Left lung (tissue), 10 donors: ENCODE results near the gene FBXO34. TPM values are rescaled to one million over a fixed set of nuclear protein-coding genes. Genes with fewer than 3 reads are reported as not detected.
"Not testable (repeated sequence)": the region's sequence is repeated elsewhere in the genome, so short reads cannot be mapped to it uniquely, and the experiment has no call there.

ENCODE experiments used
- ATAC-seq: fragments of 200-7000 bp; cut with Tn5 transposase; one replicate; pipeline ENCODE4 v1.9.1; 2020; ENCODE audit warnings: moderate library complexity
- DNase-seq, 4 donors: peaks; one replicate each; pipeline ENCODE4 v3.0.0-alpha.2; 2013 to 2020
- H3K27ac ChIP-seq, 2 donors: fragments of 200-600 bp; sonication (generic) in 1 of 2; one replicate each; pipeline versions ENCODE4 v1.5.0 to v1.8.0; 2020 to 2021
- H3K27me3 ChIP-seq, 2 donors: fragments of 200-600 bp; sonication (generic) in 1 of 2; one replicate each; pipeline versions ENCODE4 v1.5.0 to v1.8.0; 2020 to 2021
- H3K36me3 ChIP-seq, 2 donors: fragments of 200-600 bp; sonication (generic) in 1 of 2; one replicate each; pipeline versions ENCODE4 v1.5.0 to v1.8.0; 2020 to 2021
- H3K4me1 ChIP-seq, 2 donors: fragments of 200-600 bp; one replicate each; pipeline ENCODE4 v1.8.0; 2021
- H3K4me3 ChIP-seq, 2 donors: fragments of 200-600 bp; sonication (generic) in 1 of 2; one replicate each; pipeline versions ENCODE4 v1.5.0 to v1.8.0; 2020 to 2021; ENCODE audit warnings: mild to moderate bottlenecking in 1 of 2
- H3K9me3 ChIP-seq, 2 donors: fragments of 200-600 bp; sonication (generic) in 1 of 2; one replicate each; pipeline versions ENCODE4 v1.5.0 to v1.8.0; 2020 to 2021
- intact Hi-C, 2 donors: fragments of 100-400 bp; cut with DNase I; formaldehyde crosslinking; loops; one replicate each; pipeline versions ENCODE4 v1.11.2 to v1.14.2; 2022
- polyA plus RNA-seq, 6 donors: library from polyadenylated mRNA; unstranded; fragments of 120-200 nt; gene quantifications; one replicate each; pipeline ENCODE4 v1.2.1, GENCODE V29; 2013; ENCODE audit not compliant: insufficient read length in 6 of 6
- total RNA-seq, 2 donors: library from RNA; stranded (reverse); fragmentation: NEBNext Ultra II Directional; extraction: Animal tissue kit (Norgen Biotek cat#: 25700); gene quantifications; one replicate each; pipeline ENCODE4 v1.2.1, GENCODE V29; 2021
- TF ChIP-seq, protein P1 (sequence below), 2 donors: fragments of 200-600 bp; sonication (generic) in 1 of 2; IDR thresholded peaks; one replicate each; pipeline versions ENCODE4 v1.5.0 to v1.8.0; 2021; ENCODE audit warnings: antibody characterized with exemption in 2 of 2
- donor health status: DM: no; HTN: yes; CAD: no.
- donor health status: DM: no; HTN: no; CAD: no.

FBXO34 gene
- total and polyA plus RNA-seq, 8 donors, result 24.4 to 43.9 (median 33.5) TPM

DNA sequence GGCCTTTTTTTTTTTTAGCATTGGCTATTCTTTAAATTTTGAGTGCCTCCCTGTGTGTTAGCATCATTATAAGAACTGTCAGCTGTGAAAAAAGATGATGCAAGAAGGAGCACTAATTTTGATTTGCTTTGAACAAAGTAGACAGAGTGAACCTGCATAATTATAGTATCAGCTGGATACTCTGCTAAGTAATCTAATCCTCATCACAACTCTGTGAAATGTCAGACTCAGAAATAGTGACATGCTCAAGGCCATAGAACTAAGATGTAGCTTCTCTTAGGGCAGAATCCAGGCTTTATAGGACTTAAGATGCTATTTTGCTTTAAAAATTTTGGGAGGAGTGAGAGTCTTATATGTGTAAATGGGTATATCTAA, 31.9 kb downstream of the FBXO34 start:
- intact Hi-C loops, result no loop called here
- Histone ChIP-seq H3K4me3 (no peak overlapping the region), H3K27ac (peak overlapping the region in 1 of 2 donors; percentile 74), H3K27me3 (no peaks in the 10 kb centered on the region), H3K4me1 (peaks cover 8 to 88% of the 10 kb centered on the region in 2 donors), H3K9me3 (no peaks in the 10 kb centered on the region), H3K36me3 (peaks cover 0 to 5% of the 10 kb centered on the region in 2 donors)
- TF ChIP-seq, protein P1, sequence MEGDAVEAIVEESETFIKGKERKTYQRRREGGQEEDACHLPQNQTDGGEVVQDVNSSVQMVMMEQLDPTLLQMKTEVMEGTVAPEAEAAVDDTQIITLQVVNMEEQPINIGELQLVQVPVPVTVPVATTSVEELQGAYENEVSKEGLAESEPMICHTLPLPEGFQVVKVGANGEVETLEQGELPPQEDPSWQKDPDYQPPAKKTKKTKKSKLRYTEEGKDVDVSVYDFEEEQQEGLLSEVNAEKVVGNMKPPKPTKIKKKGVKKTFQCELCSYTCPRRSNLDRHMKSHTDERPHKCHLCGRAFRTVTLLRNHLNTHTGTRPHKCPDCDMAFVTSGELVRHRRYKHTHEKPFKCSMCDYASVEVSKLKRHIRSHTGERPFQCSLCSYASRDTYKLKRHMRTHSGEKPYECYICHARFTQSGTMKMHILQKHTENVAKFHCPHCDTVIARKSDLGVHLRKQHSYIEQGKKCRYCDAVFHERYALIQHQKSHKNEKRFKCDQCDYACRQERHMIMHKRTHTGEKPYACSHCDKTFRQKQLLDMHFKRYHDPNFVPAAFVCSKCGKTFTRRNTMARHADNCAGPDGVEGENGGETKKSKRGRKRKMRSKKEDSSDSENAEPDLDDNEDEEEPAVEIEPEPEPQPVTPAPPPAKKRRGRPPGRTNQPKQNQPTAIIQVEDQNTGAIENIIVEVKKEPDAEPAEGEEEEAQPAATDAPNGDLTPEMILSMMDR (IDR thresholded peaks at IDR 0.05), result no peak
- no peak for DNase-seq
- ATAC-seq, result no peak

DNA sequence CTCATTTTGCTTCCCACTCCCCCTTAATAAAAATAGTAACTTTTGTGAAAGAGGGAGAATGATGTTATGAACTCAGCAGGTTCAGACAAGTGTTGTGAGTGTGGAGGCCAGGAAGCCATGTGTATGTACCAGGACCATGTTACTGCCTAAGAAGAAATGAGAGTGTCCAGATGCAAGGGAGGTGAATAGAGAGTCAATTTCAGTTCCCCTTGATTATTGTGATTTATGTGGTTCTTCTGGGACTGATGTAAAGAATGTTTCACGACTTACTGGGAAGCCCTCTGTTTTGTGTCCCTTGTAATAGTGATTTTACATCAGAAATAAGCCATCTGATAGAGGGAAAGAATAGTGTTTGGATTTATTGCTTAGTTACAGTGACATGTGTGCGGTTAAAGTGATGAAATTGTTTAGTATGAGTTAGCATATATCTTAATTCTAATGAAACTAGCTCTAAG, 32.5 kb downstream of the FBXO34 start:
- peak overlapping the region; percentile 16 to 74 for H3K27ac ChIP-seq
- ATAC-seq (no peak), DNase-seq (no peak)
- no peaks in the 10 kb centered on the region for H3K27me3 ChIP-seq
- peaks cover 0 to 3% of the 10 kb centered on the region in 2 donors for H3K36me3 ChIP-seq
- H3K4me1 ChIP-seq, result peaks cover 8 to 83% of the 10 kb centered on the region in 2 donors
- intact Hi-C loops, result no loop called here
- H3K9me3 ChIP-seq, result no peaks in the 10 kb centered on the region
- TF ChIP-seq, protein P1 (IDR thresholded peaks at IDR 0.05), result no peak
- no peak overlapping the region for H3K4me3 ChIP-seq

DNA sequence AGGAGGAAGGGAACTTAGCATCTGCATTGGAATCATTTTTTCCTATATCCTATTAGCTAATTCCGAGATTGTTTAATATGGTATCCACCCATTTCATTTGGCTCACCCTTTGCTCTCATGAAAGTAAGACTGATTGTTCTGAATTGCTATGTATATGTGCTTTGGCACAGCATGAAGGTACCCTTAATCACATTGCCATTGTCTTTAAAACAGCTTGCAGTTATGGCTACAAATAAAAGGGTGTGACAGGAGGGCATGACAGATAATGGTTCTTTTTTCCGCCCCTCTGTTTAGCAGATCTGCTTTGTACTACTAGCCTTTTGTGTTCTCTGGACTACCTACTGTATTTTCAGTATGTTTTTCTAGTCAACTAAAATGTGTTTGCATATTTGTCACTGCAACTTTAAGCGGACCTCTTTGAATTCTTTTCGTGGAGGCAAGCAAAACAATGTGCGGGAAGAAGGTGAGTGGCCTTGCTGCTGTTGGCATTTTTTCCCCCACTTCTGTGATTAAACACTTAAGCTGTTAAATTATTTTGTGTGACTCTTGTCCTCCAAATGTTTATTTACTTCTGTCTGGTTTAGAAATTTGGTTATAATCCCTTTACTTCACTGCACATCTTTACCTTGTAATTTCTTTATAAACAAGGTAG, 35.8 kb downstream of the FBXO34 start:
- DNase-seq, result no peak
- TF ChIP-seq, protein P1 (IDR thresholded peaks at IDR 0.05), result no peak

DNA sequence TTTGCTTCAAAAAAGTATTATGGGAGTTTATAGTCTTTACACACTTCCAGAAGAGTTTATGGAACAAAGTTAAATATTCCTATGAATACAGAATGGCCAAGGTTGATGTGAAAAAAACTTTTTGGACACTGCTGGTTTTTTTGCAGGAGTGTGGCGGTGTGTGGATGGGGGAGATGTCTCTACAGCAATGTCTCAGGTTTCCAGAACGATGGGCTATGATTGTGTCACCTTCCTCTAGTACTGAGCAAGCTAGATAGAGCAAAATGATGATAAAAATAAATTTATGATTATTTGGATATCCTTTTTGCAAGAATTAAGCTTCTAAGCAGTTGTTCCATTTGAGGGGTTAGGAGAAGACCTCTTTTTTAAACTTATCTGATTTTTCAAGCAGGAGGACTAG, 37.9 kb downstream of the FBXO34 start:
- Histone ChIP-seq H3K27me3 (no peaks in the 10 kb centered on the region), H3K4me3 (no peak overlapping the region), H3K36me3 (peaks cover 0 to 6% of the 10 kb centered on the region in 2 donors), H3K27ac (no peak overlapping the region), H3K9me3 (peaks cover 0 to 15% of the 10 kb centered on the region in 2 donors), H3K4me1 (peaks cover 0 to 53% of the 10 kb centered on the region in 2 donors)
- ATAC-seq (no peak), DNase-seq (no peak)
- TF ChIP-seq, protein P1 (IDR thresholded peaks at IDR 0.05), result no peak
- intact Hi-C loops, result no loop called here

More for the DNA sequence above, 35.8 kb downstream of the FBXO34 start:
- Histone ChIP-seq H3K9me3 (peaks cover 0 to 2% of the 10 kb centered on the region in 2 donors), H3K36me3 (peaks cover 0 to under 1% of the 10 kb centered on the region in 2 donors), H3K27ac (peak overlapping the region; percentile 0 to 28), H3K4me1 (peaks cover 8 to 74% of the 10 kb centered on the region in 2 donors), H3K4me3 (no peak overlapping the region), H3K27me3 (no peaks in the 10 kb centered on the region)
- peak; percentile 47 for ATAC-seq
- intact Hi-C loops, result no loop called here

DNA sequence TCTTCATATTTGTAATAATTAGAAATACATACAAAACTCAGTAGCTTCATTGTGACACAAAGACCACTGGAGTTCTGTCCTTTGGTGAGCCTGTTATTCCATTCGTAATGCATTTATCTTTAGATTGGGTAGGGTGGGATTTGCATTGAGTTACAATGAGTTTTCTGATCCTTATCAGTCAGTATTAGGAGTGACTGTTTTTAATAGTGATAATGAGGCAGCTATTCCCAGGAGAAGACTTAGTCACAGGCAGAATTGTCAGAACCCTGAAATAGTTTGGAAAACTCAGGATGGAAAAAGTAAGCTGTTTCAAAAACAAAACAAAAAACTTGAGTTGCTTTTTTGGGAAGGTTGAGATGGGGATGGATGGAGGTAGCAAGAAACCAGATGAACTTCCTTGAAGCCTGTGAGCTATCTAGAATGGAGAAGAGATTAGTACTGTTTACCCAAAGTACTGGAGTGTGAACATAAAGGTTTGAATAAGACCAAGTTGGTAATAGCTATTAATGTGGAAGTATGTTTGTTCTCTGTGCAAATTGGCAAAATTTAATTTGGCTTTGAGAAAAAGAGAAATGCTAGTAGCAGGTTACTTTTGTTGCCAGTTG, 38.6 kb downstream of the FBXO34 start:
- intact Hi-C loops, result no loop called here
- peaks cover 0 to 46% of the 10 kb centered on the region in 2 donors for H3K4me1 ChIP-seq
- peak; percentile 71 for ATAC-seq
- peaks cover 0 to 6% of the 10 kb centered on the region in 2 donors for H3K36me3 ChIP-seq
- H3K4me3 ChIP-seq, result no peak overlapping the region
- H3K9me3 ChIP-seq, result peaks cover 0 to 15% of the 10 kb centered on the region in 2 donors
- H3K27ac ChIP-seq, result no peak overlapping the region
- DNase-seq, result no peak
- TF ChIP-seq, protein P1 (IDR thresholded peaks at IDR 0.05), result no peak
- H3K27me3 ChIP-seq, result no peaks in the 10 kb centered on the region

DNA sequence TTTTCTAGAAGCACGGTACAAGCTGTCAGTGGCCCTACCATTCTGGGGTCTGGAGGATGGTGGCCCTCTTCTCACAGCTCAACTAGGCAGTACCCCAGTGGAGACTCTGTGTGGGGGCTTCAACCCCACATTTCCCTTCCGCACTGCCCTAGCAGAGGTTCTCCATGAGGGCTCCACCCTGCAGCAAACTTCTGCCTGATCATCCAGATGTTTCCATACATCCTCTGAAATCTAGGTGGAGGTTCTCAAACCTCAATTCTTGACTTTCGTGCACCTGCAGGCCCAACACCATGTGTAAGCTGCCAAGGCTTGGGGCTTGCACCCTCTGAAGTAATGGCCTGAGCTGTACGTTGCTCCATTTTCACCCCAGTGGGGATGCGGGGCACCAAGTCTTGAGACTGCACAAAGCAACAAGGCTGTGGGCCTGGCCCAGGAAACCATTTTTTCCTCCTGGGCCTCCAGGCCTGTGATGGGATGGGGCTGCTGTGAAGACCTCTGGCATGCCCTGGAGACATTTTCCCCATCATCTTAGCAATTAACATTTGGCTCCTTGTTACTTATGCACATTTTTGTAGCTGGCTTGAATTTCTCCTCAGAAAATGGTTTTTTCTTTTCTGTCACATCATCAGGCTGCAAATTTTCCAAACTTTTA, 41.3 kb downstream of the FBXO34 start:
- DNase-seq, H3K27ac ChIP-seq, H3K27me3 ChIP-seq, ATAC-seq, intact Hi-C loops, H3K4me3 ChIP-seq: not testable (repeated sequence)
- Histone ChIP-seq H3K9me3 (peaks cover 0 to 15% of the 10 kb centered on the region in 2 donors), H3K36me3 (peaks cover 0 to 16% of the 10 kb centered on the region in 2 donors), H3K4me1 (peaks cover 0 to 19% of the 10 kb centered on the region in 2 donors)
